Measurements from ENCODE around the gene CNTLN. TPM values are rescaled to one million over a fixed set of nuclear protein-coding genes. Genes with fewer than 3 reads are reported as not detected.

The CNTLN gene
- total RNA-seq, 1 experiment from 2014 or later, result 7.8 TPM

GRCh38 chr9:17138503-17138902 lies 3.7 kb downstream of the CNTLN start:
- intact Hi-C loops (cut with micrococcal nuclease; ENCODE audit: unreplicated experiment), result no loop called here
- BruUV-seq (replicated peaks), result no TSS peak

GRCh38 chr9:17140418-17140817 lies 5.6 kb downstream of the CNTLN start:
- no peaks in the 10 kb centered on the region for H3K4me1 ChIP-seq
- no peaks in the 10 kb centered on the region for H3K27me3 Mint-ChIP-seq (ENCODE audit: insufficient read depth, unreplicated experiment)
- no peaks in the 10 kb centered on the region for H3K9me3 Mint-ChIP-seq (ENCODE audit: unreplicated experiment)
- H3K4me3 Mint-ChIP-seq (ENCODE audit: unreplicated experiment), result no peak overlapping the region
- intact Hi-C loops (cut with micrococcal nuclease; ENCODE audit: unreplicated experiment), result no loop called here
- no peaks in the 10 kb centered on the region for H3K4me1 Mint-ChIP-seq (ENCODE audit: low read depth, unreplicated experiment)
- DNase-seq, result no peak
- no peaks in the 10 kb centered on the region for H3K9me3 ChIP-seq
- ChIA-PET POLR2A (no interaction called here), CTCF (no interaction called here)
- H3K4me3 ChIP-seq (ENCODE audit: low read depth, low read length), result no peak overlapping the region
- H3K27ac Mint-ChIP-seq (ENCODE audit: unreplicated experiment), result no peak overlapping the region
- no peaks in the 10 kb centered on the region for H3K27me3 ChIP-seq (replicated peaks; ENCODE audit: control insufficient read depth, insufficient read depth, low read length)
- no TSS peak for BruUV-seq (replicated peaks)
- H3K36me3 Mint-ChIP-seq (ENCODE audit: insufficient read depth, unreplicated experiment), result no peaks in the 10 kb centered on the region
- H3K36me3 ChIP-seq (ENCODE audit: control insufficient read depth, insufficient read depth, low read length), result no peaks in the 10 kb centered on the region
- TF ChIP-seq CTCF (IDR thresholded peaks at IDR 0.05; ENCODE audit: insufficient read depth in 1 of 2, low read depth in 1 of 2, low read length in 1 of 2, severe bottlenecking in 1 of 2, unreplicated experiment in 1 of 2), result no peak

More at GRCh38 chr9:17138503-17138902, 3.7 kb downstream of the CNTLN start:
- Mint-ChIP-seq H3K36me3 (ENCODE audit: insufficient read depth, unreplicated experiment) (peaks cover 10% of the 10 kb centered on the region), H3K4me1 (ENCODE audit: low read depth, unreplicated experiment) (no peaks in the 10 kb centered on the region), H3K9me3 (ENCODE audit: unreplicated experiment) (no peaks in the 10 kb centered on the region), H3K4me3 (ENCODE audit: unreplicated experiment) (no peak overlapping the region), H3K27me3 (ENCODE audit: insufficient read depth, unreplicated experiment) (no peaks in the 10 kb centered on the region), H3K27ac (ENCODE audit: unreplicated experiment) (no peak overlapping the region)
- Histone ChIP-seq H3K4me3 (ENCODE audit: low read depth, low read length) (no peak overlapping the region), H3K27me3 (replicated peaks; ENCODE audit: control insufficient read depth, insufficient read depth, low read length) (no peaks in the 10 kb centered on the region), H3K9me3 (no peaks in the 10 kb centered on the region), H3K36me3 (ENCODE audit: control insufficient read depth, insufficient read depth, low read length) (no peaks in the 10 kb centered on the region), H3K4me1 (no peaks in the 10 kb centered on the region)
- TF ChIP-seq CTCF (IDR thresholded peaks at IDR 0.05; ENCODE audit: insufficient read depth in 1 of 2, low read depth in 1 of 2, low read length in 1 of 2, severe bottlenecking in 1 of 2, unreplicated experiment in 1 of 2), result no peak
- ChIA-PET CTCF (no interaction called here), POLR2A (no interaction called here)
- no peak for DNase-seq

- Histone ChIP-seq H3K27me3 (replicated peaks; ENCODE audit: control insufficient read depth, insufficient read depth, low read length) (no peaks in the 10 kb centered on the region), H3K36me3 (ENCODE audit: control insufficient read depth, insufficient read depth, low read length) (no peaks in the 10 kb centered on the region), H3K4me3 (ENCODE audit: low read depth, low read length) (no peak overlapping the region), H3K4me1 (no peaks in the 10 kb centered on the region), H3K9me3 (no peaks in the 10 kb centered on the region)
- Mint-ChIP-seq H3K36me3 (ENCODE audit: insufficient read depth, unreplicated experiment) (peaks cover 14% of the 10 kb centered on the region), H3K4me3 (ENCODE audit: unreplicated experiment) (no peak overlapping the region), H3K9me3 (ENCODE audit: unreplicated experiment) (no peaks in the 10 kb centered on the region), H3K4me1 (ENCODE audit: low read depth, unreplicated experiment) (no peaks in the 10 kb centered on the region), H3K27ac (ENCODE audit: unreplicated experiment) (no peak overlapping the region), H3K27me3 (ENCODE audit: insufficient read depth, unreplicated experiment) (no peaks in the 10 kb centered on the region)
- DNase-seq, result no peak
- POLR2A ChIA-PET, result no interaction called here
- intact Hi-C loops (cut with micrococcal nuclease; ENCODE audit: unreplicated experiment), result no loop called here
- no TSS peak for BruUV-seq (replicated peaks)
- CTCF ChIA-PET, result no interaction called here
- no peak for TF ChIP-seq CTCF (IDR thresholded peaks at IDR 0.05; ENCODE audit: insufficient read depth in 1 of 2, low read depth in 1 of 2, low read length in 1 of 2, severe bottlenecking in 1 of 2, unreplicated experiment in 1 of 2)
Measured at GRCh38 chr9:17148324-17148723, 13.5 kb downstream of the CNTLN start.
